B cell (primary cell): ENCODE data around the gene CHCHD3. TPM values are rescaled to one million over a fixed set of nuclear protein-coding genes. Genes with fewer than 3 reads are reported as not detected.

Experiments
- ATAC-seq: fragments of 200-7000 bp; cut with Tn5 transposase; one replicate; pipeline ENCODE4 v1.10.0; 2021; ENCODE audit warnings: low read depth, mild to moderate bottlenecking, moderate number of reproducible peaks, moderate library complexity
- CTCF ChIA-PET: fragments of 350-600 bp; sonication (Branson Sonifier 250); formaldehyde crosslinking; loops from one replicate; lab custom pipeline; 2021; ENCODE audit warnings: antibody characterized with exemption, inconsistent platforms; lab: Charles Lee
- POLR2A ChIA-PET: fragments of 350-600 bp; sonication (Branson Sonifier 250); formaldehyde crosslinking; loops from one replicate; lab custom pipeline; 2021; ENCODE audit warnings: antibody characterized with exemption; lab: Charles Lee
- DNase-seq: peaks from one replicate; pipeline ENCODE4 v3.0.0; 2013
- H2AFZ ChIP-seq: 2 replicates; pipeline ENCODE4 v1.6.1; 2012; ENCODE audit warnings: mild to moderate bottlenecking, low read depth, low read length; ENCODE audit not compliant: insufficient read depth, poor library complexity, severe bottlenecking
- H3K27ac ChIP-seq, 2 donors: 1 replicate in 1 of 2; 2 replicates in 1 of 2; pipeline ENCODE4 v1.5.1; 2012 to 2013; ENCODE audit warnings: low read length in 2 of 2, mild to moderate bottlenecking in 2 of 2, moderate library complexity in 1 of 2
- H3K27me3 ChIP-seq, 4 experiments: fragments of 200-600 bp in 1 of 4; sonication (generic) in 1 of 4; replicated peaks in 1 of 4; 1 replicate in 2 of 4; 2 replicates in 2 of 4; pipeline versions ENCODE4 v1.6.1 to v1.7.0; 2013 to 2016; ENCODE audit warnings: low read length in 3 of 4, mild to moderate bottlenecking in 2 of 4, mixed read lengths in 1 of 4, moderate library complexity in 1 of 4; ENCODE audit not compliant: insufficient read depth in 4 of 4, control insufficient read depth in 3 of 4; ENCODE audit errors: control extremely low read depth in 1 of 4
- H3K36me3 ChIP-seq, 2 experiments: replicated peaks in 1 of 2; 1 replicate in 1 of 2; 2 replicates in 1 of 2; pipeline versions ENCODE4 v1.6.1 to v1.7.1; 2013; ENCODE audit warnings: low read length in 1 of 2; ENCODE audit not compliant: insufficient read depth in 2 of 2, control insufficient read depth in 1 of 2; ENCODE audit errors: control extremely low read depth in 1 of 2, extremely low read depth in 1 of 2
- H3K4me1 ChIP-seq, 2 donors: fragments of 200-600 bp in 1 of 2; sonication (generic) in 1 of 2; 1 replicate in 1 of 2; 2 replicates in 1 of 2; pipeline versions ENCODE4 v1.5.1 to v1.6.1; 2013 to 2017; ENCODE audit warnings: low read length in 2 of 2; ENCODE audit not compliant: control insufficient read depth in 2 of 2, insufficient read depth in 2 of 2
- H3K4me2 ChIP-seq: replicated peaks from 2 replicates; pipeline ENCODE3; 2012; ENCODE audit warnings: mild to moderate bottlenecking, low read depth, low read length; ENCODE audit not compliant: poor library complexity, severe bottlenecking
- H3K4me3 ChIP-seq, 5 experiments: fragments of 200-600 bp in 1 of 5; sonication (generic) in 1 of 5; 1 replicate in 3 of 5; 2 replicates in 2 of 5; pipeline versions ENCODE4 v1.5.1 to v1.7.0; 2011 to 2016; ENCODE audit warnings: low read length in 4 of 5, mild to moderate bottlenecking in 4 of 5, low read depth in 2 of 5, control low read depth in 1 of 5, moderate library complexity in 1 of 5; ENCODE audit not compliant: insufficient read depth in 1 of 5; ENCODE audit errors: control extremely low read depth in 1 of 5, extremely low read depth in 1 of 5
- H3K79me2 ChIP-seq: fragments of 200-600 bp; sonication (generic); one replicate; pipeline ENCODE4 v1.6.0; 2016; ENCODE audit warnings: low read length; ENCODE audit not compliant: control insufficient read depth, insufficient read depth
- H3K9ac ChIP-seq: fragments of 200-600 bp; sonication (generic); 2 replicates; pipeline ENCODE4 v1.6.1; 2017; ENCODE audit warnings: mild to moderate bottlenecking, low read length, moderate library complexity
- H3K9me3 ChIP-seq, 3 donors: one replicate each; pipeline versions ENCODE4 v1.6.1 to v1.7.1; 2013; ENCODE audit warnings: low read length in 2 of 3; ENCODE audit not compliant: control insufficient read depth in 2 of 3, insufficient read depth in 1 of 3; ENCODE audit errors: control extremely low read depth in 1 of 3
- H4K20me1 ChIP-seq: 2 replicates; pipeline ENCODE4 v1.6.0; 2012; ENCODE audit warnings: mild to moderate bottlenecking, low read length; ENCODE audit not compliant: insufficient read depth, control insufficient read depth, poor library complexity, severe bottlenecking
- H3K27ac Mint-ChIP-seq: one replicate; pipeline ENCODE4 v1.8.0; 2021; ENCODE audit warnings: mixed read lengths
- H3K27me3 Mint-ChIP-seq: one replicate; pipeline ENCODE4 v1.8.0; 2021; ENCODE audit warnings: mixed read lengths
- H3K4me1 Mint-ChIP-seq: one replicate; pipeline ENCODE4 v1.8.0; 2021; ENCODE audit warnings: mixed read lengths
- H3K4me3 Mint-ChIP-seq: one replicate; pipeline ENCODE4 v1.8.0; 2021; ENCODE audit warnings: mixed read lengths
- H3K9me3 Mint-ChIP-seq: one replicate; pipeline ENCODE4 v1.8.0; 2022; ENCODE audit warnings: mixed read lengths; ENCODE audit not compliant: insufficient read depth
- EZH2 ChIP-seq: IDR thresholded peaks from 2 replicates; pipeline ENCODE4 v1.6.1; 2012; ENCODE audit warnings: borderline replicate concordance, low read depth, mild to moderate bottlenecking, moderate library complexity, low read length; ENCODE audit not compliant: insufficient read depth, poor library complexity, severe bottlenecking
- WGBS: methylation state at CpG from one replicate; pipeline ENCODE4 v1.1.5; 2013; ENCODE audit warnings: missing lambda C conversion rate; ENCODE audit not compliant: insufficient coverage; 5-methylcytosine and 5-hydroxymethylcytosine counted together
- intact Hi-C: fragments of 100-400 bp; cut with micrococcal nuclease; formaldehyde crosslinking; loops from one replicate; pipeline ENCODE4 v1.10.0; 2022
- polyA plus RNA-seq: library from polyadenylated mRNA; depleted of rRNA; stranded (reverse); fragments of >200 nt; gene quantifications from 2 replicates; pipeline ENCODE4 v1.2.3, GENCODE V29; 2012
- total RNA-seq, 2 donors: library from RNA; stranded (reverse); fragments of 120-200 nt in 1 of 2; gene quantifications; 1 replicate in 1 of 2; 2 replicates in 1 of 2; pipeline versions ENCODE4 v1.2.3 to v1.2.4, GENCODE V29; 2013 to 2022
- TF ChIP-seq, protein P1 (sequence below): fragments of 200-600 bp; IDR thresholded peaks from one replicate; pipeline ENCODE4 v1.8.0; 2022; ENCODE audit warnings: antibody characterized with exemption, mild to moderate bottlenecking

The CHCHD3 gene
- total and polyA plus RNA-seq, 2 donors (not counting 1 experiment from before 2014, with no cell fraction given): 20.1 to 38.4 TPM

DNA sequence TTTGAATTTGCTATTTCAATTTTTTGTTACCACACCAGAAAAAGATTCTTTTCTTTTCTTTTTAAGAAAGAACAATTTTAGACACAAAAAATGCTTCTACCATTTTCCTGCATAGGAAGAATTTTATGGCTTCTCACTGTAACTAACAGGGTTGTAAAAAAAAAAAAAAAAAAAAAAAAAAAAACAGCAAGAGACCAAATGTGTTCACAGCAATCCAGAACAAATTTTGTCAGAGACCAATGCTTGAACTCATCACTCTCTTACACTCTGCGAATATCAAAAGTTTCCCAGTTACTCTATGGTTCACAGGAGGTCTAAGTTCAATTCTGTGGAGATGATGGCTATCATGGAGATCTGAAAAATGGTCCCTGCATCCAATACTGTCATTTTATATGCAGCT lies 84.4 kb downstream of the CHCHD3 start:
- H3K27me3 Mint-ChIP-seq: no peaks in the 10 kb centered on the region
- no peaks in the 10 kb centered on the region for H3K9me3 ChIP-seq
- H3K79me2 ChIP-seq: peaks cover 34% of the 10 kb centered on the region
- H3K4me3 Mint-ChIP-seq: no peak overlapping the region
- no peak for DNase-seq
- peaks cover 14% of the 10 kb centered on the region for H3K4me1 Mint-ChIP-seq
- no CpG with 5 or more reads among the region's 1 CpG for WGBS
- intact Hi-C loops: no loop called here
- ChIA-PET CTCF (no interaction called here), POLR2A (no interaction called here)
- ATAC-seq: no peak
- no peak overlapping the region for H3K4me2 ChIP-seq
- no peak overlapping the region for H3K27ac ChIP-seq
- peaks cover 2% of the 10 kb centered on the region for H3K9me3 Mint-ChIP-seq
- peaks cover 20% of the 10 kb centered on the region for H4K20me1 ChIP-seq
- no peaks in the 10 kb centered on the region for H3K27me3 ChIP-seq
- H3K36me3 ChIP-seq: peaks cover 0 to 2% of the 10 kb centered on the region in 2 experiments
- no peak overlapping the region for H3K27ac Mint-ChIP-seq
- no peaks in the 10 kb centered on the region for H3K4me1 ChIP-seq
- no peak overlapping the region for H3K9ac ChIP-seq
- H2AFZ ChIP-seq: no peak overlapping the region
- TF ChIP-seq, protein P1, sequence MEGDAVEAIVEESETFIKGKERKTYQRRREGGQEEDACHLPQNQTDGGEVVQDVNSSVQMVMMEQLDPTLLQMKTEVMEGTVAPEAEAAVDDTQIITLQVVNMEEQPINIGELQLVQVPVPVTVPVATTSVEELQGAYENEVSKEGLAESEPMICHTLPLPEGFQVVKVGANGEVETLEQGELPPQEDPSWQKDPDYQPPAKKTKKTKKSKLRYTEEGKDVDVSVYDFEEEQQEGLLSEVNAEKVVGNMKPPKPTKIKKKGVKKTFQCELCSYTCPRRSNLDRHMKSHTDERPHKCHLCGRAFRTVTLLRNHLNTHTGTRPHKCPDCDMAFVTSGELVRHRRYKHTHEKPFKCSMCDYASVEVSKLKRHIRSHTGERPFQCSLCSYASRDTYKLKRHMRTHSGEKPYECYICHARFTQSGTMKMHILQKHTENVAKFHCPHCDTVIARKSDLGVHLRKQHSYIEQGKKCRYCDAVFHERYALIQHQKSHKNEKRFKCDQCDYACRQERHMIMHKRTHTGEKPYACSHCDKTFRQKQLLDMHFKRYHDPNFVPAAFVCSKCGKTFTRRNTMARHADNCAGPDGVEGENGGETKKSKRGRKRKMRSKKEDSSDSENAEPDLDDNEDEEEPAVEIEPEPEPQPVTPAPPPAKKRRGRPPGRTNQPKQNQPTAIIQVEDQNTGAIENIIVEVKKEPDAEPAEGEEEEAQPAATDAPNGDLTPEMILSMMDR: no peak
- no peak overlapping the region for H3K4me3 ChIP-seq

DNA sequence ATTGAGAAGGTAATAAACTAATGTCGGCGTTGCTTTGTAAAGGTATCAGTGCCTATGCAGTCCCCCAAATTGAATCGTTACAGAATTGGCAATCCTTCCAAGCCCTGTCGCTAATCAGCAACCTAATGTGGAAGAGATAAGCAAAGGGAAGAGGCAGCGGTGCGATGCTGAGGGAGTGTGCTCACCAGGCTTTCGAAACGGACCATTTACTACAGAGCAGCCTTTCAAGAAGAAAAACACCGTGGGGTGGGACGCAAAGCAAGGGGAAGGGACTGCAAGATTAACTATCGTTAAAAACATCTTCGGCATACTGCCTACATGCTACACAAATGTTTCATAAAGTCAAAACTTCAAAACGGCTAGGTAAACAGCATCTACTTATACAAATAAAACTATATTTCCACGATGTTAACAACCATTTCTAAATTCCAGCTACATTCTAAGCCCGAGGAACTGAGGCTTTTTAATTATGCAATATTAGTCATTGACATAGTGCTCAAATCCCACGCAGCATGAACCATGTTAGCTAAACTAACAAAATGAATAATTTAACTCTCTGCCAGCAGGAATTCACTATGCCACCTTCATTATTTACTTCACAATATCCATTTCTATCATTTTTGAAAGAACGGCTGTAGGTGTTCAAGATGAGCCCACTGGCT lies 85.2 kb downstream of the CHCHD3 start:
- H3K27ac Mint-ChIP-seq: no peak overlapping the region
- Histone ChIP-seq H3K4me3 (no peak overlapping the region), H3K36me3 (peaks cover 0 to 2% of the 10 kb centered on the region in 2 experiments), H3K4me2 (no peak overlapping the region), H3K27me3 (no peaks in the 10 kb centered on the region), H4K20me1 (peaks cover 20% of the 10 kb centered on the region), H3K4me1 (no peaks in the 10 kb centered on the region), H3K27ac (no peak overlapping the region), H3K9ac (no peak overlapping the region), H3K79me2 (peaks cover 39% of the 10 kb centered on the region), H2AFZ (no peak overlapping the region), H3K9me3 (no peaks in the 10 kb centered on the region)
- no peak overlapping the region for H3K4me3 Mint-ChIP-seq
- POLR2A ChIA-PET: no interaction called here
- no peak for ATAC-seq
- CTCF ChIA-PET: no interaction called here
- no peak for DNase-seq
- intact Hi-C loops: no loop called here
- no peak for TF ChIP-seq EZH2
- TF ChIP-seq, protein P1: no peak
- peaks cover 12% of the 10 kb centered on the region for H3K4me1 Mint-ChIP-seq
- H3K27me3 Mint-ChIP-seq: no peaks in the 10 kb centered on the region
- WGBS: 97% methylated on average over 12 of the region's 17 CpGs
- H3K9me3 Mint-ChIP-seq: peaks cover 2% of the 10 kb centered on the region
